Upper lobe of left lung (tissue), 4 donors: ENCODE results near the gene SRPK1.

Experiments
- CTCF ChIP-seq, 6 experiments: fragments of 450-650 bp in 4 of 6; fragments of 200-600 bp in 2 of 6; sonication (generic) in 2 of 6; IDR thresholded peaks; one replicate each; pipeline ENCODE4 v1.5.1; 2016 to 2019; ENCODE audit warnings: antibody characterized with exemption in 6 of 6
- EP300 ChIP-seq, 4 donors: sonication (generic); formaldehyde crosslinking; IDR thresholded peaks; one replicate each; pipeline ENCODE4 v1.5.1; 2017; ENCODE audit warnings: antibody characterized with exemption in 4 of 4, control low read depth in 2 of 4
- POLR2A ChIP-seq, 4 donors: fragments of 450-650 bp; IDR thresholded peaks; one replicate each; pipeline ENCODE4 v1.5.1; 2016 to 2017; ENCODE audit warnings: antibody characterized with exemption in 4 of 4, mild to moderate bottlenecking in 2 of 4

GRCh38 chr6:35801148-35801547, 119.8 kb downstream of the SRPK1 start:
- TF ChIP-seq POLR2A (IDR thresholded peaks at IDR 0.05), result no peak
- TF ChIP-seq CTCF (IDR thresholded peaks at IDR 0.05), result no peak
- no peak for TF ChIP-seq EP300 (IDR thresholded peaks at IDR 0.05)
